Peyer's patch (tissue), 4 donors: Measurements from ENCODE around the gene EFHC1.

Experiments
- CTCF ChIP-seq, 6 experiments: fragments of 450-650 bp in 4 of 6; fragments of 200-600 bp in 2 of 6; sonication (generic) in 1 of 6; IDR thresholded peaks; one replicate each; pipeline ENCODE4 v1.5.1; 2017 to 2019; ENCODE audit warnings: antibody characterized with exemption in 6 of 6, mild to moderate bottlenecking in 3 of 6, moderate library complexity in 1 of 6
- POLR2A ChIP-seq, 2 donors: fragments of 450-650 bp; IDR thresholded peaks; one replicate each; pipeline ENCODE4 v1.5.1; 2017; ENCODE audit warnings: antibody characterized with exemption in 2 of 2, mild to moderate bottlenecking in 2 of 2, moderate library complexity in 2 of 2

GRCh38 chr6:52389626-52390360 lies 30.3 kb upstream of the EFHC1 start:
- TF ChIP-seq CTCF (IDR thresholded peaks at IDR 0.05), result peak in 3 of 6 experiments; percentile 39 to 54 (median 49)
- peak; percentile 12 to 40 for TF ChIP-seq POLR2A (IDR thresholded peaks at IDR 0.05)
